ENCODE measurements around the gene ZNF618.

ZNF618 gene

DNA sequence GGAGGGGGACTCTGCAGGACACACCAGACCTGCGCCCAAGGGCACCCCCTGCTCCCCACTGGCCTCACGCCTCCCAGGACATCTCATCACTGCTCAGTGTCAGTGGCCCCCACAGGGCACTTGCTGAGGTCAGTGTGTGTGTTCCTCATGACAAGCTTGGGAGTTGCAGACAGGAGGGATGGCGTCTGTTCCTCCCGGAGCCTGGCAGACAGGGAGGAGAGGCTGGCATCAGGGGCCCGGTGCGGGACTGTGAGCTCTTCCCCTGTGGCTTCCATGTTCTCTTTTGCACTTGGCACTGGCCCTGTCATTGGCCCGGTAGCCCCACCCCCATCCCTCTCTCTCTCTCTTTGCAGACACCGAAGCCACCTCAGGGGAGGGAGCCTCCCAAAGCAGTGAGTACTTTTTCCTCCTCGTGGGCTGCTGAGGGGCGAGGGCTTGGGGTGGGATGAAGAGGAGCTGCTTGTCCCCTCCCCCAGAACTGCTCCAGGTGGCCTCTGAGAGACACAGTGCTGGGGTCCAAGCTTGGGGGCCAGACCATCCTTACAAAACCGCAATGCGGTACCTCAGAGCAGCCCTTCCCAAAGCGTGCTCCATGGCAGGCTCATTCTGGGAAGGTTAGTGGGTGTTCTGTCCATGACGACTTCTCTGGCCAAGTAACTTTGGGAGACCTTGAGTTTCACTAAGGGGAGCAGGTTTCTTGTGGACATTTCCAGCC lies 126.3 kb downstream of the ZNF618 start:
- TF ChIP-seq TAF1 (IDR thresholded peaks at IDR 0.05; ENCODE audit: borderline replicate concordance, low read depth, low read length) (no peak), POLR2A (IDR thresholded peaks at IDR 0.05; ENCODE audit: low read depth, low read length) (no peak), POLR2AphosphoS5 (IDR thresholded peaks at IDR 0.05; ENCODE audit: low read depth, low read length) (no peak)
- no peak for FAIRE-seq
- DNase-seq (ENCODE audit: insufficient read length): no peak

DNA sequence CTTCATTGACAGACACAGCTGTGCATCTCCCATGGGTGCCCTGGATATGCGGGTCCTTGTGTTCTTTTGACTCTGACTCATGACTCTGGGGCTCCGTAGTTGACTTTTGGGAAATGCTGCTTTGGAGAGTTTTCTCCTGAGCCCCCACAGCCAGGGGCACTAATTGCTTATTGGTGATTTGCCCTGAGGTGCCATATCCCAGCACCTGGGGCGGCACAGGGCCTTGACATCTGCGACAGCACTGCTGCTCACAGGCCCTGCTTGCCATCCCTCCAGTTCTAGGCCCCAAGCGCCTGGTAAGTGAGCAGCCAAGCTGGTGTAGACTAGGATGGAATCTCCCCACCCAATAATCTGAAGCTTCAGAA lies 126.9 kb downstream of the ZNF618 start:
- FAIRE-seq: no peak
- no peak for DNase-seq (ENCODE audit: insufficient read length)
- TF ChIP-seq POLR2A (IDR thresholded peaks at IDR 0.05; ENCODE audit: low read depth, low read length): no peak
- TF ChIP-seq TAF1 (IDR thresholded peaks at IDR 0.05; ENCODE audit: borderline replicate concordance, low read depth, low read length): no peak
- no peak for TF ChIP-seq POLR2AphosphoS5 (IDR thresholded peaks at IDR 0.05; ENCODE audit: low read depth, low read length)

DNA sequence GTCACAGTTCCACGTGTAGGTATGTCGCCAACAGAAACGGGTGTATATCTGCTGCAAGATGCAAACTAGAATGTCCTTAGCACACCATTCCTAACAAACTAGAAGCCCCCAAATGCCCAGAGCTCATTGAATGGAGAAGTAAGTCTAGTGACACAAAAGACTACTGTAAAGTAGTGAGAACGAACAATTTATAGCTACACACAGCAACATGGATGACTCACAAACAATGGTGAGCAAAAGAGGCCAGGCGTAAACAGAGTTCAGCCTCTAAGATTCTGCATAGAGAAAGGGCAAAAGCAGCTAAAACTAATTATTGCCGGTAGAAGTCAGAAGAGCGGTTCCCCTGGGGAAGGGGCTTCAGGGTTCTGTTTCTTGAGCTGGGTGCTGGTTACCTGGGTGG lies 127.2 kb downstream of the ZNF618 start:
- TF ChIP-seq POLR2A (IDR thresholded peaks at IDR 0.05; ENCODE audit: low read depth, low read length) (no peak), POLR2AphosphoS5 (IDR thresholded peaks at IDR 0.05; ENCODE audit: low read depth, low read length) (no peak), TAF1 (IDR thresholded peaks at IDR 0.05; ENCODE audit: borderline replicate concordance, low read depth, low read length) (no peak)
- FAIRE-seq: no peak
- DNase-seq (ENCODE audit: insufficient read length): no peak

DNA sequence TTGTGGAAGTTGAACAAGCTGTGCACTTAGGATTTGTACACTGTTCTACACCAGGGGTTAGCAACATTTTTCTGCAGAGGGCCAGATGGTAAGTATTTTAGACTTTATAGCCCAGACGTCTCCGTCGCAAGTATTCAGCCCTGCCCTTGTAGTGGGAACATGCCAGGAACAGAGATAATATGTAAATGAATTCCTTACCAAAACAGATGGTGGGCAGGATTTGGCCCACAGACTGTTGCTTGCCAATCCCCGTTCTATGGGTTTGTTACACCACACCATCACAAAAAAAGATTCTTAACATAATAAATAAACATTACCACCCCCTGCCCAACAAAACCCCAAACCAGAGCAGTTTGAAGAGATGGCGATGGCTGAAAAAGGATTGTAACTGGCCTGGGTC lies 127.6 kb downstream of the ZNF618 start:
- no peak for TF ChIP-seq TAF1 (IDR thresholded peaks at IDR 0.05; ENCODE audit: borderline replicate concordance, low read depth, low read length)
- FAIRE-seq (no peak), DNase-seq (ENCODE audit: insufficient read length) (no peak)

DNA sequence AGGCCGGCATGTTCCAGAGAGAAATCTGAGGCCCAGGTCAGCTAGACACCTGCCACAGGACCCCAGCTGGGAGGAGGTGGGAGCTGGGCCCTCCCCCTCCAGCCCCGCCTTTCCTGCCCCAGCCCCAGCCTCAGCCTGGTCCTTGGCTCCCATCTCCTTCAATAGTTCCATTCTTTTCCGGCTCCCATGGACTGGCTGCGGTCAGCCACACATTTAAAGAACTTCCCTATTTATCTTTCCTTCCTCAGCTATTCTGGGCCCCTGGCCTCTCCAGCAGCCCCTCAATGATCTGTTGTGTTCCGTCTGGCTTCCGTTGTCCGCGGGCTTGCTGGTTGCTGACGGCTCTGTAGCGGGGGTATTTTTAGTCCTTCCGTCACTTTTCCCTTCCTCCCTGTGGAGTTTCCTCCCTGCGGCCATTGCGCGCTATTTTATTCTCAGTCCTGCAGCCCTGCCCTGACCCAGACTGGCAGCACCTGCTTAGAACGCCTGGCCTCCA lies 128.2 kb downstream of the ZNF618 start:
- TF ChIP-seq TAF1 (IDR thresholded peaks at IDR 0.05; ENCODE audit: borderline replicate concordance, low read depth, low read length) (no peak), POLR2A (IDR thresholded peaks at IDR 0.05; ENCODE audit: low read depth, low read length) (no peak), POLR2AphosphoS5 (IDR thresholded peaks at IDR 0.05; ENCODE audit: low read depth, low read length) (no peak)
- DNase-seq (ENCODE audit: insufficient read length) (no peak), FAIRE-seq (no peak)

DNA sequence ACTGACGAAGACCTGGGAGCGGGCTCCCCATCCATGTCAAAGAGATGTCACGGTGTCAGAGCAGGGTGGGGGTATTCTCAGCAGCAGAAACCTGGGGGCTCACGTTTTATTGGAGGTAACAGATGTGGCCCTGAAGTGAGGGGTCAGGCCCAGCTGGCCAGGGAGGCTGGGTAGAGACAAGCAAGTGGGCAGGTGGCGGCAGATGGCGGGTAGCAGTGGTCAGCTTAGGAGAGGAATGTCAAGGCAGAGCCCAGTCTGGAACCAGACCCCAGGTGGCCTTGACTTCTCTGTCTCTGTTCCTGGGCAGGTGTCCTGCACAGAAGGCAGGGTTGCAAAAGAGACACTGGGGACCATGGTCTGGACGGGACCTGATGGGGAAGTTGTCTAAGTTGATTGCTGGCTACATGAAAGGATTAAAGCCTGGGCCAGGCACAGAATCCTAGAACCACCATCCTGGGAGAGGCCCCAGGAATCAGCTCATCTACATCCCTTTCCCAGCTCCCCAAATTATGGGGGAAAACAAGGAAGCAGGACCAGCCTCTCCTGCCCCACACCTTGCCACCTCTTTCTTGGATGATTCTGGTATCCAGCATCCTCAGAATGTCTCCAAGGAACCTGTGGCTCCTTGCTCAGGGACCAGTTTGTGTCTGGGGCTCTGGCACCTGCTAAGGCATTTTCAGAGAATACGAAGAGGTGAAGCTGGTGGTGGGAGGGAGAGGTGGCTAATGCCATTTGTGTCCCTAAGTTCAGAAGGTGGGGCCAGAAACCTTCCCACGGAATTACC lies 129.5 kb downstream of the ZNF618 start:
- TF ChIP-seq TAF1 (IDR thresholded peaks at IDR 0.05; ENCODE audit: borderline replicate concordance, low read depth, low read length) (no peak), POLR2A (IDR thresholded peaks at IDR 0.05; ENCODE audit: low read depth, low read length) (no peak), POLR2AphosphoS5 (IDR thresholded peaks at IDR 0.05; ENCODE audit: low read depth, low read length) (no peak)
- DNase-seq (ENCODE audit: insufficient read length): no peak
- no peak for FAIRE-seq

DNA sequence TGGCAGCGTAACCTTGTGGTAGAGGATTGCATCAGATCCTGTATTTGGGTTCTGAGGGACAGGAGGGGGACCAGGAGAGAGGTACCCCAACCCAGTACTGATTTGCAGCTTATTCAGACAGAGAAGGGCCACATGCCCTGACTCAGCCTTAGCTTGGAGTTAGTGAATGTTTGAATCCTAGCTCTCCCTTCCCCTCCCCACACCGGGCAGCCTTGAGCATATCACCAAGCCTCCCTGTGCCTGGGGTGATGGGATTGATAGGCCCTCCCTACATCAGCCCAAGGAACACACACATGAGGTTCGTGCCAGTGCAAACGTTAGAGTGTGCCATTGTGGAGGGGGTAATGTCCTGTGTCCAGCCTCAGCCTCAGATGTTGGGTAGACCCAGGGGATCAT lies 130.0 kb downstream of the ZNF618 start:
- TF ChIP-seq POLR2A (IDR thresholded peaks at IDR 0.05; ENCODE audit: low read depth, low read length): no peak
- TF ChIP-seq TAF1 (IDR thresholded peaks at IDR 0.05; ENCODE audit: borderline replicate concordance, low read depth, low read length): no peak
- TF ChIP-seq POLR2AphosphoS5 (IDR thresholded peaks at IDR 0.05; ENCODE audit: low read depth, low read length): no peak
- FAIRE-seq (no peak), DNase-seq (ENCODE audit: insufficient read length) (no peak)

DNA sequence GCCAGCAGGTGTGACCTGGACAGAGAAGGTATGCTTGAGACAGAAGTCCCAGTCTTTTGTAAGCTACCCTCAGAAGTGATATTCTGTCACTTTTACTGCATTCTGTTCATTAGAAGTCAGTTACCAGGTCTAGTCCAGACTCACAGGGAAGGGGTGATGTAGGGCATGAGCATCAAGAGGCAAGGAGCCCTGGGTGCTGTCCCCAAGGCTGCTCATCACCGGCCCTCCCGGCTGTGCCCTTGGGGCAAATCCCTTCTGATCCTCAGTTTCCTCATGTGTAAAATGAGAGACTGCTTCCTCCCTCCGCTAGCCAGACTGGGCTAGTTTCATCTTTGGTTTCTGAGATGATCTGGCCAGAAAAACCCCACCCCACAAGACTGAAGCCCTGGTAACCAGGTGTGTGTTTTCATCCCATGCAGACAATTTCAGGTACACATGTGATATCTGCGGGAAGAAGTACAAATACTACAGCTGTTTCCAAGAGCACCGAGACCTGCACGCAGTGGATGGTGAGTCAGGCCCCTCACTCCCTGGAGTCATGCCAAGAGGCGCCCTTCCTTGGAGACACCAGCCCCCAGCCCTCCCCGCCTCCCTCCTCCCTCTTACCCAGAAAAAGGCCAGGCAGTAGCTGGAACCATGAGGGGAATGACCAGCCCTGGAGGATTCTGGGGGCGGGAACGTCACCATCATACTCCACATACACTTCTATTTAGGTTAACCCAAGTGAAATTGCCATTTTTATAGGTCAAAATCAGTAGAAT lies 131.0 kb downstream of the ZNF618 start:
- no peak for FAIRE-seq
- no peak for DNase-seq (ENCODE audit: insufficient read length)
- no peak for TF ChIP-seq POLR2AphosphoS5 (IDR thresholded peaks at IDR 0.05; ENCODE audit: low read depth, low read length)
- TF ChIP-seq POLR2A (IDR thresholded peaks at IDR 0.05; ENCODE audit: low read depth, low read length): no peak
- no peak for TF ChIP-seq TAF1 (IDR thresholded peaks at IDR 0.05; ENCODE audit: borderline replicate concordance, low read depth, low read length)

DNA sequence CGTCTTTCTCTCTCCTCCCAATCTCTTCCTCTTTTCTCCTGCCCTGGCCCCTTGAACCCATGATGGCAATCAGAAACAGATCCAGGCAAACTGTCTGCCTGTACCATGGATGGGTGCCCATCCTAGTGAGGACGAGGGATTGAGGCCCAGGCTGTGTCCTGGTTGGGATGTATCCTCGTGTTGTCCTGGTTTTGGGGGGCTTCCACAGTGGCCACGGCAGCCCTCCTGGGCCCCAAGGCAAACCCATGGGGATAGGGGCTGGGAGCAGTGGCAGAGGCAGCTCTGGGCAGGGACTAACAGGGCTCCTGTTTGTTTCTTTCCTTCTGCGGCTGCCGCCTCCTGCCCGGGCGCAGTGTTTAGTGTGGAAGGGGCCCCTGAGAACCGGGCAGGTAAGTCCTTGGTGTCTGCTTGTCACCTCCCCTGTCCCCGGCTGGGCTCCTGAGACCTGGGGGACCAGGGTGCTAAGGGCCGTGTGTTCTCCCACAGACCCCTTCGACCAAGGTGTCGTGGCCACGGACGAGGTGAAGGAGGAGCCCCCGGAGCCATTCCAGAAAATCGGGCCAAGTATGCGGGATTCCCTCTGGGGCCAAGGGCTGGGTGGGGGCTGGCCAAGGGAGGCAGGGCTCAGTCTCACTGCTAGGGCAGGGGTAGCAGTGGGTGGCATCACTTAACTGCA lies 132.0 kb downstream of the ZNF618 start:
- FAIRE-seq (no peak), DNase-seq (ENCODE audit: insufficient read length) (no peak)
- TF ChIP-seq TAF1 (IDR thresholded peaks at IDR 0.05; ENCODE audit: borderline replicate concordance, low read depth, low read length): no peak
- no peak for TF ChIP-seq POLR2A (IDR thresholded peaks at IDR 0.05; ENCODE audit: low read depth, low read length)
- TF ChIP-seq POLR2AphosphoS5 (IDR thresholded peaks at IDR 0.05; ENCODE audit: low read depth, low read length): no peak

DNA sequence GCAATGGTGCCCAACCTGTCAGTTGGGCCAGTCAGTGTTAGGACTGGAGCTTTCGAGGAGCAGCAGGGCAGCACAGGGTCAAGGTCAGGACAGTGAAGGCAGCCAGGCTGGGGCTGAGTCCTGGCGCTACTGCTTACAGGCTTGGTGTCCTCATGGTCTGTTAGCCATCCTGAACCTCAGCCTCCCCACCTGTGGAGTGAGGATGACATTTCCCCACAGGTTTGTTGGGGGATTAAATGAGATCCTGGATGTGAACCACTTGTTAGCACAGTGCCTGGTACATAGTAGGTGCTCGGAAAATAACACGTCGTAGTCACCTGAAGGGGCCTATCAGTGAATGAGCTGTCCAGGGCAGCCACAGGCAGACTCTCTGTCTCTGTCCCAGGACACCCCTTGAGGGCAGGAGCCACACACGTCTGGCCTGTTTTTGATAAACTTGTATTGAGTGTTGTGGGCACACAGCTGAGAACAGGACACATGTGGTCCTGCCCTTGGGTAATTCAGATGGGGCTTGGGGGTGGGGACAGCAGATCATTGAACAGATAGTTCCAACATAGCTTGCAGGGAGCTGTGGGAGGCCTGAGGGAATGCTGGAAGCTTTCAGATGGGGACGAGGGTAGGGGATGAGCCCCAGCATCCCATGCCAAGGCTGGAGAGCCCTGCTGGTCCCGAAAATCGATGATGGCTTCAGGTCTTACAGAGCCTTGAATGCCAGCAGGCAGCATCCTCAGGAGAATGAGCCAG lies 132.7 kb downstream of the ZNF618 start:
- no peak for TF ChIP-seq POLR2AphosphoS5 (IDR thresholded peaks at IDR 0.05; ENCODE audit: low read depth, low read length)
- TF ChIP-seq POLR2A (IDR thresholded peaks at IDR 0.05; ENCODE audit: low read depth, low read length): no peak
- no peak for TF ChIP-seq TAF1 (IDR thresholded peaks at IDR 0.05; ENCODE audit: borderline replicate concordance, low read depth, low read length)
- DNase-seq (ENCODE audit: insufficient read length): no peak

More for the DNA sequence above, 132.7 kb downstream of the ZNF618 start:
- no peak for FAIRE-seq

Measured in GM12892 (cell line).